SK-N-MC (cell line): ENCODE data around the gene GKN1.

ENCODE experiments used
- DNase-seq: peaks from one replicate; pipeline ENCODE4 v3.0.0-alpha.2; 2011; ENCODE audit warnings: low read depth, low spot score
- H3K27ac ChIP-seq: fragments of 200-600 bp; sonication (generic); 2 replicates; pipeline ENCODE4 v1.5.1; 2016; ENCODE audit warnings: mixed run types
- H3K36me3 ChIP-seq: fragments of 200-600 bp; sonication (generic); 2 replicates; pipeline ENCODE4 v1.6.1; 2017; ENCODE audit warnings: antibody characterized with exemption, low read length, mixed read lengths; ENCODE audit not compliant: insufficient read depth
- H3K4me3 ChIP-seq: fragments of 200-600 bp; sonication (generic); 2 replicates; pipeline ENCODE4 v1.5.1; 2016
- H3K9ac ChIP-seq: fragments of 200-600 bp; sonication (generic); 2 replicates; pipeline ENCODE4 v1.8.0; 2017; ENCODE audit warnings: mixed run types, mixed read lengths; ENCODE audit not compliant: insufficient read length
- H3K9me3 ChIP-seq: fragments of 200-600 bp; sonication (generic); 2 replicates; pipeline ENCODE4 v1.6.1; 2017; ENCODE audit warnings: low read depth, mild to moderate bottlenecking, antibody characterized with exemption, low read length, moderate library complexity, mixed read lengths
- EZH2 ChIP-seq: fragments of 200-600 bp; sonication (generic); IDR thresholded peaks from one replicate; pipeline ENCODE4 v1.6.1; 2017; ENCODE audit warnings: antibody characterized with exemption
- FOXP2 ChIP-seq: optimal IDR thresholded peaks from 2 replicates; pipeline ENCODE3; 2011; ENCODE audit warnings: mild to moderate bottlenecking, moderate library complexity; ENCODE audit not compliant: insufficient read depth; ENCODE audit errors: extremely low read length, control extremely low read depth
- POLR2AphosphoS5 ChIP-seq: IDR thresholded peaks from 2 replicates; pipeline ENCODE4 v1.6.1; 2012; ENCODE audit warnings: mild to moderate bottlenecking, low read depth, low read length, borderline replicate concordance

GKN1 gene

DNA sequence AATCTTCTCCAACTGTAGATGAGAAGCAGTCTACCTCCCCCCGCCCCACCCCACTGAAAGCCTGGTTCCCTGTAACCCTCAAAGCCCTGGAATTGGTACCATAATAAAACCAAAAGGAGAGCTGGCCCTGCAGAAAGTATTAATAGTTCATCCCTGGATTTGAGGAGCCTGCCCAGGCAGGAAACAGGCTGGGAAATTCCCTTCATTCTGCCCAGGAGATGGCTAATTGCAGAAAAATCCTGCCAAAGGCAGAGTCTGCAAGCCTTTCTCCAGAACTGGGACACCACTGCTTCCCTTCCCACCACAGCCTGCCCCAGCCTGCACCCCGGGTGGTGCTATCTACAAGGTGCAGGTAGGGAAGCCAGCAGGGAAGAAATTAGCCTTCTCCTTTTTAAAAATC lies 38.0 kb upstream of the GKN1 start:
- no peak for TF ChIP-seq POLR2AphosphoS5
- TF ChIP-seq FOXP2, result no peak
- TF ChIP-seq EZH2, result no peak
- Histone ChIP-seq H3K27ac (no peak overlapping the region), H3K9me3 (no peaks in the 10 kb centered on the region)

DNA sequence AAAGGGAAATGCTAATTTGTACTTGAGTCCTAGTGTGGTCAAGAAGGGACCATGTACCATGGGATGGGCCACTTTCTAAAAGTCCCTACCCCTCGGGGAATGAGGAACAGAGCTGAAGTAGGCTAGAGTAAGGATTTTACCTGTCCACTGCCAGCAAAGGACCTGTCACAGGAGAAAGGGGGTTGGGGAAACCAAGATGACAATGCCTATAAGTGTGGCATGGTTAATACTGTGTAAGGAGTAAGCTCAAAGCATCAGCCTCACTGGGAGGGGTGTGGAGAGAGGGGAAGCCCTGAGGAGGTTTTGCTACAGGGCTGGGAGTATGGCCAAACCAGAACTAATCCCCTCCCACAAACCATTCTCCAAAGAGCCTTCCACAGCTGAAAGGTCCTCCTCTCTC lies 37.5 kb upstream of the GKN1 start:
- H3K4me3 ChIP-seq, result no peak overlapping the region
- no peak overlapping the region for H3K9ac ChIP-seq
- no peaks in the 10 kb centered on the region for H3K9me3 ChIP-seq
- TF ChIP-seq FOXP2 (no peak), EZH2 (no peak), POLR2AphosphoS5 (no peak)
- no peak overlapping the region for H3K27ac ChIP-seq
- DNase-seq, result no peak
- no peaks in the 10 kb centered on the region for H3K36me3 ChIP-seq

More for the DNA sequence above, 38.0 kb upstream of the GKN1 start:
- Histone ChIP-seq H3K9ac (no peak overlapping the region), H3K4me3 (no peak overlapping the region), H3K36me3 (no peaks in the 10 kb centered on the region)
- no peak for DNase-seq

DNA sequence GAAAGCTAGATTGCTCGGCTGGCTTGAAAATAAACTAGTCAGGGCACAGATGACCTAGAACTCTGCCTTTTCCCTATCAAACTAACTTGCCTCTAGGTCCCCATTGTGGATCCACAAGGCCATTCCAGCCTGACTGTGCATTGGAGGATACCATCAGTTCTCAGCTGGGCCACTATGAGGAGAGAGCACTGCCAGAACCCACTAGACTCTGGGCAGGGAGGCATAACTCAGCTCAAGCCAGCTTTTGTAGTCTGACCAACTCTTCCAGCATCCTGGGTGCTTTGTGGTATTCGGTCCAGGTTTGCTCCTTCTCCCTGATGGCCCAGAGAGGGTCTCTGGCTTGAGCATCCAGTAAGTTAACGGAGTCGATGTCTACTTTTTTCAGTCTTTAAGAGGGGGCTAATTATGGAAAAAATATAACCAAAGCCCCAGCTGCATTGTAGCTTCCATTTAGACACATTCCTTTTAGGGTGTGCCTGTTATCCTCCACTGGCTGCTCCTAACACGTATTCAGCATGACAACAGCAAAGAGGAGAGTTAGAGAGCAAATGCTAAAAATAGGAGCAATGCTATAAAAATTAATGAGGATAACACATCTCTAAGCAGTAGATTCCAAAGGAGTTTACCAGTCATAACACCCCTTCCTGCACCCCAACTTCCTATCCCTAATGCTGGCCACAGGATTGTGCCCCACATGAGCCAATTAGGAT lies 36.9 kb upstream of the GKN1 start:
- H3K9me3 ChIP-seq, result no peaks in the 10 kb centered on the region
- no peak for DNase-seq
- H3K4me3 ChIP-seq, result no peak overlapping the region
- H3K27ac ChIP-seq, result no peak overlapping the region
- no peaks in the 10 kb centered on the region for H3K36me3 ChIP-seq
- no peak for TF ChIP-seq EZH2
- no peak overlapping the region for H3K9ac ChIP-seq

DNA sequence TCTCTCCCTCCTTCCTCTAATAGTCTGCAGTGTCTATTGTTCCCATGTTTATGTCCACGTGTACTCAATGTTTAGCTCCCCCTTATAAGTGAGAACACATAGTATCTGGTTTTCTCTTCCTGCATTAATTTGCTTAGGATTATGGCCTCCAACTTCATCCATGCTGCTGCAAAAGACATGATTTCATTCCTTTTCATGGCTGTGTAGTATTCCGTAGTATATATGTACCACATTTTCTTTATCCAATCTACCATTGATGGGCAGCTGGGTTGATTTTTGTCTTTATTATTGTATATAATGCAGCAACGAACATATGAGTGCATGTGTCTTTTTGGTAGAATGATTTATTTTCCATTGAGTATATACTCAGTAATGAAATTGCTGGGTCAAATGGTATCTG lies 35.5 kb upstream of the GKN1 start:
- Histone ChIP-seq H3K4me3 (no peak overlapping the region), H3K9ac (no peak overlapping the region), H3K27ac (no peak overlapping the region), H3K9me3 (no peaks in the 10 kb centered on the region), H3K36me3 (no peaks in the 10 kb centered on the region)
- no peak for DNase-seq
- TF ChIP-seq EZH2 (no peak), FOXP2 (no peak), POLR2AphosphoS5 (no peak)

- H3K4me3 ChIP-seq, result no peak overlapping the region
- H3K9me3 ChIP-seq, result no peaks in the 10 kb centered on the region
- no peak for DNase-seq
- H3K36me3 ChIP-seq, result no peaks in the 10 kb centered on the region
- no peak overlapping the region for H3K27ac ChIP-seq
- H3K9ac ChIP-seq, result no peak overlapping the region
- TF ChIP-seq EZH2, result no peak
- no peak for TF ChIP-seq FOXP2
- no peak for TF ChIP-seq POLR2AphosphoS5
Measured at GRCh38 chr2:68939962-68940361, 34.5 kb upstream of the GKN1 start.

DNA sequence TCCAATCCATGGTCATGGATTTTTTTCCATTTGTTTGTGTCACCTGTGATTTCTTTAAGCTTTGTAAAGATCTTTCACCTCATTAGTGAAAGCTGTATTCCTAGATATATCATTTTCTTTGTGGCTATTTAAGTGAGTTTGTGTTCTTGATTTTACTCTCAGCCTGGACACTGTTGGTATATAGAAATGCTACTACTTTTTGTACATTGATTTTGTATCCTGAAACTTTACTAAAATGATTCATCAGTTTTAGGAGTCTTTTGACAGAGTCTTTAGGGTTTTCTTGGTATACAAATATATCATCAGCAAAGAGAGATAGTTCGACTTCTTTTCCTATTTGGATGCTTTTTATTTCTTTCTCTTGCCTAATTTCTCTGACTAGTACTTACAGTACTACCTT lies 34.1 kb upstream of the GKN1 start:
- DNase-seq, result no peak
- no peaks in the 10 kb centered on the region for H3K36me3 ChIP-seq
- TF ChIP-seq EZH2 (no peak), FOXP2 (no peak), POLR2AphosphoS5 (no peak)
- no peak overlapping the region for H3K27ac ChIP-seq
- no peak overlapping the region for H3K4me3 ChIP-seq
- no peak overlapping the region for H3K9ac ChIP-seq
- no peaks in the 10 kb centered on the region for H3K9me3 ChIP-seq

- H3K9ac ChIP-seq, result no peak overlapping the region
Measured at GRCh38 chr2:68942827-68943226, 31.6 kb upstream of the GKN1 start.

DNA sequence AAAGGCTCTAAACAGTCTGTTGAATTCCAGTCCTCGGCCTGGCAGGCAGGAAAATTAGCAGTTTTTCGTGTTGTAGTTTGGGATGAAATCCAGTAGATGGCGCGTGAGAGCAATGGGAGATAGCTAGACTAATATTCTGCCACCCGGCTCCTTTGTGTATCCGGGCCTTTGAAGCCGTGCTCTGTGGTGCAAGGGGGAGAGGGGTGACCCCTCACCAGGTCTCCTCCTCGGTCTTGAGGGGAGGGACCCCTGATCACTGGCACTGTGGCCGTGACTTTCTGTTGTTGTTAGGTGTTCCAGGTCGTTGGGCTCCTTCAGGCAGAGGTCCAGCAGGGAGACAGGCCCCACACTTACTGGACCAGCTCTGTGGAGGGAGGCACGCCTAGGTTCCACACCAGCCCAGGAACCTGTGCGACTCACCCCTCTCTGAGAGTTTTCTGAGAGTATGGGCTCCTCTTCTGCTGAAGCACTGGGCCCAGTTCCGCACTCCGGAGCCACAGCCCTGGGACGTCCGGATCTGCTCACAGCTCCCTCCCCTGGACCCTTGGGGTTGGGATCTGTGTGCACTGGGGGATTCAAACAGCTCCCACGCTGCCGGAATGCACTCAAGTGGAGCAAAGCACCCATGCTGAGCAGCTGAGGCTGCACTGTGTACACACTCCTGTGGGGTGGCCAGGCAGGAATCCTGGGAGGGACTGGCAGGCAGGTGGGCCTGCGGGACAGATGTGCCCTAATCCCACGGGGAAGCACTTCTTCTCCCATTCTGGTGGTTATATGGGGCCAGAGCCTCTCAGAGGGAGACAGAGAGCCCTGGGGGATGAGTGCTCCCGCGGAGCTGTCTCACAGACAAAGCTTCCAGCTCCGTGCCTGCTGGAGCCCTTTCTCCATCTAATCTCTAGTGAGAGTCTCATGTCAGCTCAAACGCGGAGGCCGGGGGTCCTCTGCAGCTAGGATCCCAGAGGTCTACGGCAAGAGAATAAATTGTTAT lies 30.6 kb upstream of the GKN1 start:
- H3K9me3 ChIP-seq, result no peaks in the 10 kb centered on the region
- no peak overlapping the region for H3K27ac ChIP-seq
- no peaks in the 10 kb centered on the region for H3K36me3 ChIP-seq
- TF ChIP-seq POLR2AphosphoS5 (no peak), EZH2 (no peak), FOXP2 (no peak)
- H3K4me3 ChIP-seq, result peak overlapping the region; percentile 11; the same call in 1 of the 2 replicates
- DNase-seq, result no peak
- H3K9ac ChIP-seq, result no peak overlapping the region

More at GRCh38 chr2:68942827-68943226, 31.6 kb upstream of the GKN1 start:
- no peak overlapping the region for H3K27ac ChIP-seq
- TF ChIP-seq POLR2AphosphoS5, result no peak
- TF ChIP-seq EZH2, result no peak
- TF ChIP-seq FOXP2, result no peak
- H3K4me3 ChIP-seq, result no peak overlapping the region
- DNase-seq, result no peak
- H3K9me3 ChIP-seq, result no peaks in the 10 kb centered on the region
- no peaks in the 10 kb centered on the region for H3K36me3 ChIP-seq

GRCh38 chr2:68946117-68946516 lies 28.3 kb upstream of the GKN1 start:
- no peak for DNase-seq
- Histone ChIP-seq H3K9me3 (no peaks in the 10 kb centered on the region), H3K36me3 (no peaks in the 10 kb centered on the region), H3K9ac (no peak overlapping the region), H3K27ac (no peak overlapping the region), H3K4me3 (no peak overlapping the region)
- no peak for TF ChIP-seq EZH2
- TF ChIP-seq POLR2AphosphoS5, result no peak
- no peak for TF ChIP-seq FOXP2
